KOPT-K1 (cell line): ENCODE measurements around the gene RPS10.
A peak's percentile ranks its signal among the peaks of the same experiment; 100 is the strongest.
"Not testable (repeated sequence)": the region's sequence is repeated elsewhere in the genome, so short reads cannot be mapped to it uniquely, and the experiment has no call there.

Experiments used
- H3K27ac ChIP-seq: fragments of 200-600 bp; sonication (generic); 2 replicates; pipeline ENCODE4 v1.5.1; 2016; ENCODE audit warnings: antibody characterized with exemption, mild to moderate bottlenecking, low read depth, low read length; ENCODE audit not compliant: poor library complexity, severe bottlenecking
- H3K36me3 ChIP-seq: fragments of 200-600 bp; sonication (generic); 2 replicates; pipeline ENCODE4 v1.5.1; 2017; ENCODE audit warnings: antibody characterized with exemption, mild to moderate bottlenecking, low read length, moderate library complexity; ENCODE audit not compliant: insufficient read depth
- H3K9me3 ChIP-seq: fragments of 200-600 bp; sonication (generic); 2 replicates; pipeline ENCODE4 v1.5.1; 2017; ENCODE audit warnings: antibody characterized with exemption, low read length, mild to moderate bottlenecking; ENCODE audit not compliant: insufficient read depth, poor library complexity, severe bottlenecking

Gene RPS10

GRCh38 chr6:34391473-34391785, 34.4 kb downstream of the RPS10 start:
- Histone ChIP-seq H3K9me3 (peaks cover 2% of the 10 kb centered on the region), H3K27ac (peak overlapping the region; percentile 83)

GRCh38 chr6:34390531-34391472, 35.1 kb downstream of the RPS10 start:
- H3K9me3 ChIP-seq, result no peaks in the 10 kb centered on the region
- H3K27ac ChIP-seq, result peak overlapping the region; percentile 83
- H3K36me3 ChIP-seq, result no peaks in the 10 kb centered on the region

More at GRCh38 chr6:34391473-34391785, 34.4 kb downstream of the RPS10 start:
- H3K36me3 ChIP-seq, result no peaks in the 10 kb centered on the region

- Histone ChIP-seq H3K9me3 (no peaks in the 10 kb centered on the region), H3K27ac (no peak overlapping the region), H3K36me3 (no peaks in the 10 kb centered on the region)
Observed at GRCh38 chr6:34389034-34389433, 36.8 kb downstream of the RPS10 start.

GRCh38 chr6:34388421-34388820, 37.4 kb downstream of the RPS10 start:
- Histone ChIP-seq H3K27ac (no peak overlapping the region), H3K36me3 (no peaks in the 10 kb centered on the region), H3K9me3 (no peaks in the 10 kb centered on the region)

- no peak overlapping the region for H3K27ac ChIP-seq
- no peaks in the 10 kb centered on the region for H3K9me3 ChIP-seq
- no peaks in the 10 kb centered on the region for H3K36me3 ChIP-seq
Observed at GRCh38 chr6:34386316-34387137, 39.3 kb downstream of the RPS10 start.

- H3K9me3 ChIP-seq, result no peaks in the 10 kb centered on the region
- no peaks in the 10 kb centered on the region; the same call in 1 of the 2 replicates for H3K36me3 ChIP-seq
- H3K27ac ChIP-seq, result no peak overlapping the region
Observed at GRCh38 chr6:34385793-34386195, 40.1 kb downstream of the RPS10 start.

GRCh38 chr6:34384321-34385153, 41.3 kb downstream of the RPS10 start:
- Histone ChIP-seq H3K27ac (no peak overlapping the region), H3K36me3 (no peaks in the 10 kb centered on the region; the same call in 1 of the 2 replicates), H3K9me3 (no peaks in the 10 kb centered on the region)

GRCh38 chr6:34383656-34384320, 42.1 kb downstream of the RPS10 start:
- Histone ChIP-seq H3K9me3 (no peaks in the 10 kb centered on the region), H3K27ac (no peak overlapping the region), H3K36me3 (no peaks in the 10 kb centered on the region; the same call in 1 of the 2 replicates)

GRCh38 chr6:34383161-34383631, 42.7 kb downstream of the RPS10 start:
- Histone ChIP-seq H3K27ac (no peak overlapping the region), H3K9me3 (no peaks in the 10 kb centered on the region), H3K36me3 (no peaks in the 10 kb centered on the region; the same call in 1 of the 2 replicates)

GRCh38 chr6:34381081-34381480, 44.8 kb downstream of the RPS10 start:
- Histone ChIP-seq H3K27ac (no peak overlapping the region), H3K36me3 (no peaks in the 10 kb centered on the region; the same call in 1 of the 2 replicates), H3K9me3 (no peaks in the 10 kb centered on the region)

- Histone ChIP-seq H3K9me3 (no peaks in the 10 kb centered on the region), H3K36me3 (no peaks in the 10 kb centered on the region; the same call in 1 of the 2 replicates), H3K27ac (no peak overlapping the region)
Observed at GRCh38 chr6:34378470-34378869, 47.4 kb downstream of the RPS10 start.

- no peaks in the 10 kb centered on the region for H3K9me3 ChIP-seq
- no peak overlapping the region for H3K27ac ChIP-seq
- H3K36me3 ChIP-seq, result no peaks in the 10 kb centered on the region; the same call in 1 of the 2 replicates
Observed at GRCh38 chr6:34377984-34378383, 47.9 kb downstream of the RPS10 start.

GRCh38 chr6:34377571-34377970, 48.3 kb downstream of the RPS10 start:
- not testable (repeated sequence) for H3K9me3 ChIP-seq, H3K36me3 ChIP-seq, H3K27ac ChIP-seq

- H3K36me3 ChIP-seq, result no peaks in the 10 kb centered on the region; the same call in 1 of the 2 replicates
- H3K27ac ChIP-seq, result no peak overlapping the region
- H3K9me3 ChIP-seq, result no peaks in the 10 kb centered on the region
Observed at GRCh38 chr6:34375833-34376232, 50.0 kb downstream of the RPS10 start.
